GM19463 (cell line): Measurements from ENCODE around the gene NLGN2.

Experiments used
- ATAC-seq: cut with Tn5 transposase; IDR thresholded peaks from one replicate; pipeline ENCODE4 v1.9.1; 2021; ENCODE audit warnings: mild to moderate bottlenecking, moderate library complexity; ENCODE audit not compliant: unreplicated experiment

NLGN2 gene

GRCh38 chr17:7463372-7463846 is 55.8 kb downstream of the NLGN2 start:
- ATAC-seq, result no peak

- ATAC-seq, result no peak
Measured at GRCh38 chr17:7464081-7464480, 56.4 kb downstream of the NLGN2 start.

- ATAC-seq, result no peak
Measured at GRCh38 chr17:7465597-7466275, 58.1 kb downstream of the NLGN2 start.

GRCh38 chr17:7466318-7466638 is 58.6 kb downstream of the NLGN2 start:
- no peak for ATAC-seq

GRCh38 chr17:7466639-7467341 is 59.1 kb downstream of the NLGN2 start:
- ATAC-seq, result no peak

- no peak for ATAC-seq
Measured at GRCh38 chr17:7467498-7467897, 59.9 kb downstream of the NLGN2 start.

- ATAC-seq, result no peak
Measured at GRCh38 chr17:7468290-7468689, 60.6 kb downstream of the NLGN2 start.

- no peak for ATAC-seq
Measured at GRCh38 chr17:7468804-7469389, 61.3 kb downstream of the NLGN2 start.
